Esophagus (tissue), 2 donors: ENCODE results near the gene NEK1. TPM values are rescaled to one million over a fixed set of nuclear protein-coding genes. Genes with fewer than 3 reads are reported as not detected.

ENCODE experiments used
- H3K27ac ChIP-seq, 2 donors: one replicate each; pipeline ENCODE4 v1.5.1; 2013; ENCODE audit warnings: low read depth in 2 of 2, mild to moderate bottlenecking in 2 of 2, inconsistent platforms in 1 of 2, low read length in 1 of 2, moderate library complexity in 1 of 2
- H3K27me3 ChIP-seq, 2 donors: one replicate each; pipeline ENCODE4 v1.6.1; 2013; ENCODE audit warnings: low read length in 2 of 2, control low read depth in 1 of 2, mild to moderate bottlenecking in 1 of 2; ENCODE audit not compliant: insufficient read depth in 2 of 2, control insufficient read depth in 1 of 2
- H3K36me3 ChIP-seq, 2 donors: one replicate each; pipeline ENCODE4 v1.6.1; 2013; ENCODE audit warnings: low read length in 1 of 2; ENCODE audit not compliant: control insufficient read depth in 2 of 2, insufficient read depth in 2 of 2
- H3K4me1 ChIP-seq, 2 donors: one replicate each; pipeline ENCODE4 v1.6.1; 2013; ENCODE audit warnings: low read length in 1 of 2; ENCODE audit not compliant: control insufficient read depth in 2 of 2, insufficient read depth in 2 of 2
- H3K4me3 ChIP-seq, 2 donors: one replicate each; pipeline ENCODE4 v1.5.1; 2013; ENCODE audit warnings: low read length in 2 of 2, mild to moderate bottlenecking in 2 of 2, low read depth in 1 of 2, moderate library complexity in 1 of 2
- H3K9me3 ChIP-seq, 2 donors: one replicate each; pipeline ENCODE4 v1.6.1; 2013; ENCODE audit warnings: mild to moderate bottlenecking in 2 of 2, low read depth in 1 of 2, low read length in 1 of 2, moderate library complexity in 1 of 2; ENCODE audit not compliant: control insufficient read depth in 2 of 2, insufficient read depth in 1 of 2
- WGBS, 2 donors: extraction: QIAGEN DNeasy Blood & Tissue Kit; methylation state at CpG; one replicate each; pipeline ENCODE4 v1.1.7; 2013; 5-methylcytosine and 5-hydroxymethylcytosine counted together
- polyA plus RNA-seq, 2 donors: library from polyadenylated mRNA; stranded (reverse); fragments of 200-250 nt; gene quantifications; one replicate each; pipeline ENCODE4 v1.2.3, GENCODE V29; 2013
- donor health status: healthy with polysubstance abuse.
- donor health status: Bipolar disorder and iron deficiency.

NEK1 gene
- polyA plus RNA-seq, 2 donors = 2.5 to 2.9 TPM

DNA sequence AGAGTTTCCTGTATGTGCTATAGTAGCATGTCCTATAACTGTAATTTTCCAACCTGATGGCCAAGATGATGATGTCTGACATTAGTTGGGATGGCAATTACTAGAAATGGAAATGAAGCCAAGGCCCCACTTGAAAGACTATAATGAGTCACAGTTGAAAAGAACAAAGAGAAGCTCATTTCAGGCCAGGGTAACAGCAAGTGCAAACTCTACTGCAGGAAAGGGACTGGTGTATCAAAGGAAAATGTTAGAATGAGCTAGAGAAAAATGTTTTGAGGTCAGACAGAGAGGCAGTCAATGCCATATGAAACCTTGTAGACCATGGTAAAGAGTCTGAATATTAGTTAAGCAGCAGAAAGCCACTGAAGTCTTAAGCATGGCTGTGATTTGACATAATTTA, 195.4 kb downstream of the NEK1 start:
- no peak overlapping the region for H3K4me3 ChIP-seq
- no peaks in the 10 kb centered on the region for H3K4me1 ChIP-seq
- no peaks in the 10 kb centered on the region for H3K9me3 ChIP-seq
- no peaks in the 10 kb centered on the region for H3K27me3 ChIP-seq
- no peak overlapping the region for H3K27ac ChIP-seq
- H3K36me3 ChIP-seq = no peaks in the 10 kb centered on the region

- H3K27me3 ChIP-seq = no peaks in the 10 kb centered on the region
- H3K9me3 ChIP-seq = no peaks in the 10 kb centered on the region
- no peaks in the 10 kb centered on the region for H3K36me3 ChIP-seq
- no peak overlapping the region for H3K27ac ChIP-seq
- H3K4me3 ChIP-seq = no peak overlapping the region
- WGBS, 2 donors = 98% methylated on average over 4 of the region's 4 CpGs
- no peaks in the 10 kb centered on the region for H3K4me1 ChIP-seq
Measured at GRCh38 chr4:169416461-169416860, 195.9 kb downstream of the NEK1 start.

GRCh38 chr4:169414913-169415312, 197.5 kb downstream of the NEK1 start:
- H3K4me3 ChIP-seq = no peak overlapping the region
- no peaks in the 10 kb centered on the region for H3K27me3 ChIP-seq
- no peaks in the 10 kb centered on the region for H3K9me3 ChIP-seq
- H3K27ac ChIP-seq = no peak overlapping the region
- no peaks in the 10 kb centered on the region for H3K4me1 ChIP-seq
- H3K36me3 ChIP-seq = no peaks in the 10 kb centered on the region
- WGBS, 2 donors = 97 to 100% methylated on average over 1 of the region's 1 CpG

DNA sequence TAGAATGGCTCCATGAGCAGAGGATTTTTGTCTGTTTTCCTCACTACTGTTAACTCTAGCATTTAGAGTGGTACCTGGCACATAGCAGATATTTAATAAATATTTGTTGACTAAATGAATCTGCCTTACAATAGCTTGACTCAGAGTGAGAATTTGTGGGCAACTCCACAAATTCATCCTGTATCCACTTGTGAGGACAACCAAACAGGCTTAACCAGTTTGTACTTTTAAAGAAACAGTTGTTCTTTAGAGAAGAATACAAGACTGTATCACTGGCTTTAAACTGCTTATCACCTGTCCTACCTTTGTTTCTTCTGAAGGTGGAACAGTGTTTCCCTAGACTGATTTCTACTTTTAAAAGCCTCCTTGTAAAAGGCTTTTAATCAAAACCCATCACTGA, 200.3 kb downstream of the NEK1 start:
- Histone ChIP-seq H3K4me1 (no peaks in the 10 kb centered on the region), H3K4me3 (no peak overlapping the region), H3K36me3 (no peaks in the 10 kb centered on the region), H3K9me3 (no peaks in the 10 kb centered on the region), H3K27ac (no peak overlapping the region), H3K27me3 (no peaks in the 10 kb centered on the region)

GRCh38 chr4:169410839-169411770, 201.3 kb downstream of the NEK1 start:
- H3K27ac ChIP-seq = no peak overlapping the region

DNA sequence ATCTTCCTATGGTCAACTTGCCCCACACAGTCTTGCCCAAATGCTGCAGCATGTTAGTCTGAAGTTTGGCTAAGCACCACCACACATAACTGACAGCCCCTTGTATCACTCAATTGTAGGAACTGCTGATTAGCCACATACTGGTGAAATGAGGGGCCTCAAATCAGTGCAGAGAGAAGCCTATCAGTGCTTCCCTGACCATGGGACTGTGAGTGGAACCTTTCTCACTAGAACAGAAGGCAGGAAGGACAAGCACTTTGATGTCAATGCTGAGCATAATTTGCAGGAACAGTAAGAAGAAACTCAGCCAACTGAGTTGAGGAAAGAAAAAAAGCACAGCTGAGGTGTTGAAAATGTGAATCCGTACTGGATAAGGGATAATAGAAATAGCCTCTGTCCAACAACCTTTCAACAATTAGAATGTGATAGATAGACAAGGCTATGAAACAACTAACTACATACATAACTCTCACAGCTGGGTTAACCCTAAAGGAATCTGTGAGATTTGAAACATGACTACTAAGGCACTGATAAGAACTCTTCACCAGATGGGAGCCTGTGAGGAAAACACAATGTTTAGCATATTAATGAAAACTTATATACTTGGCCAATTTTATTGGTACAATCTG, 205.1 kb downstream of the NEK1 start:
- Histone ChIP-seq H3K4me3 (no peak overlapping the region), H3K27me3 (no peaks in the 10 kb centered on the region), H3K9me3 (no peaks in the 10 kb centered on the region), H3K36me3 (no peaks in the 10 kb centered on the region), H3K4me1 (no peaks in the 10 kb centered on the region), H3K27ac (no peak overlapping the region)
- 78 to 89% methylated on average over 1 of the region's 1 CpG for WGBS, 2 donors

More at GRCh38 chr4:169410839-169411770, 201.3 kb downstream of the NEK1 start:
- Histone ChIP-seq H3K36me3 (no peaks in the 10 kb centered on the region), H3K4me3 (no peak overlapping the region), H3K4me1 (no peaks in the 10 kb centered on the region), H3K9me3 (no peaks in the 10 kb centered on the region), H3K27me3 (no peaks in the 10 kb centered on the region)
- 80 to 87% methylated on average over 12 of the region's 12 CpGs for WGBS, 2 donors

GRCh38 chr4:169404960-169405359, 207.4 kb downstream of the NEK1 start:
- Histone ChIP-seq H3K9me3 (no peaks in the 10 kb centered on the region), H3K4me1 (no peaks in the 10 kb centered on the region), H3K27me3 (no peaks in the 10 kb centered on the region), H3K4me3 (no peak overlapping the region), H3K27ac (no peak overlapping the region), H3K36me3 (peaks cover 0 to 2% of the 10 kb centered on the region in 2 donors)
- WGBS, 2 donors = 63 to 79% methylated on average over 1 of the region's 1 CpG

GRCh38 chr4:169400832-169401231, 211.6 kb downstream of the NEK1 start:
- Histone ChIP-seq H3K4me3 (no peak overlapping the region), H3K36me3 (peaks cover 0 to 2% of the 10 kb centered on the region in 2 donors), H3K9me3 (no peaks in the 10 kb centered on the region), H3K27me3 (no peaks in the 10 kb centered on the region), H3K4me1 (no peaks in the 10 kb centered on the region), H3K27ac (no peak overlapping the region)
- 63 to 72% methylated on average over 3 of the region's 3 CpGs for WGBS, 2 donors

DNA sequence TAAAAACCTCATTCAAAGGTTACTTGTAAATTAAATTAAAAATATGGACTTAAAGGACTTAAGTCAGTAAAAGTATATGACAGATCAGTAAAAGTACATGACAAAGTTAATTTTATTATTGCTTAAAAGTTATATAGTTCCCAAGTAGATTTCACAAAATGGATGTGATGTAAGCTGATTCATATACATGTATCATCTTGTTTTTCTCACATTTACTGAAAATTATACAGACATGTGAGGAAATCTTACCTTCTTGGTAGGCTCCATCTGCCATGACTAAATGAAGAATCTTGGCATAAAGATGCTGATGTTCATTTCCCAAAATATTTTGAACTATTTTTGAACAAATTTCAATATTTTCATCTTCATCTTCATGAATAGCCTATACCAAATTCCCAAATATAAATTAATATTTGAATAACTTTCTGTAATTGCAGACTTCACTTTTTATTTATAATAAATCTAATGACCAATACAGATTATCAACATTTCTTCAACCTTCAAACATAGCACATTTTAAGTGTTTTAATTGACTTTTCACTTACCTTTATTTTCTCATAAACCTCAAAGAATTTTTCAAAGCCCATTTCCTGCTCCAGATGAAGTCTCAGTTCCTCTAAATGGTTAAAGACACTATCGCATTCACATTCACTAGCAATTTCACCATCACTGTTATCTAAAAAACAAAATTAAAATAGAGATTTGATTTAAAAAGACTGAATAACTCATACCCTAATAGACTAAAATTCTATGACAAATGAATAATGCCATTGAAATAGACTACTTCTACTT, 212.2 kb downstream of the NEK1 start:
- Histone ChIP-seq H3K36me3 (peaks cover 0 to 2% of the 10 kb centered on the region in 2 donors), H3K27me3 (no peaks in the 10 kb centered on the region), H3K4me1 (no peaks in the 10 kb centered on the region), H3K27ac (no peak overlapping the region), H3K4me3 (no peak overlapping the region), H3K9me3 (no peaks in the 10 kb centered on the region)
- 88 to 90% methylated on average over 1 of the region's 1 CpG for WGBS, 2 donors
